ENCODE results near the gene OR51L1.

GRCh38 chr11:5042091-5042490 is 47.4 kb downstream of the OR51L1 start:
- TF ChIP-seq, protein P1, sequence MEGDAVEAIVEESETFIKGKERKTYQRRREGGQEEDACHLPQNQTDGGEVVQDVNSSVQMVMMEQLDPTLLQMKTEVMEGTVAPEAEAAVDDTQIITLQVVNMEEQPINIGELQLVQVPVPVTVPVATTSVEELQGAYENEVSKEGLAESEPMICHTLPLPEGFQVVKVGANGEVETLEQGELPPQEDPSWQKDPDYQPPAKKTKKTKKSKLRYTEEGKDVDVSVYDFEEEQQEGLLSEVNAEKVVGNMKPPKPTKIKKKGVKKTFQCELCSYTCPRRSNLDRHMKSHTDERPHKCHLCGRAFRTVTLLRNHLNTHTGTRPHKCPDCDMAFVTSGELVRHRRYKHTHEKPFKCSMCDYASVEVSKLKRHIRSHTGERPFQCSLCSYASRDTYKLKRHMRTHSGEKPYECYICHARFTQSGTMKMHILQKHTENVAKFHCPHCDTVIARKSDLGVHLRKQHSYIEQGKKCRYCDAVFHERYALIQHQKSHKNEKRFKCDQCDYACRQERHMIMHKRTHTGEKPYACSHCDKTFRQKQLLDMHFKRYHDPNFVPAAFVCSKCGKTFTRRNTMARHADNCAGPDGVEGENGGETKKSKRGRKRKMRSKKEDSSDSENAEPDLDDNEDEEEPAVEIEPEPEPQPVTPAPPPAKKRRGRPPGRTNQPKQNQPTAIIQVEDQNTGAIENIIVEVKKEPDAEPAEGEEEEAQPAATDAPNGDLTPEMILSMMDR (IDR thresholded peaks at IDR 0.05): no peak
- no peak for TF ChIP-seq POLR2A (IDR thresholded peaks at IDR 0.05)

Data from vagina (tissue), 2 donors.